ENCODE measurements around the gene NCAPG2. TPM values are rescaled to one million over a fixed set of nuclear protein-coding genes. Genes with fewer than 3 reads are reported as not detected.

Gene NCAPG2, protein sequence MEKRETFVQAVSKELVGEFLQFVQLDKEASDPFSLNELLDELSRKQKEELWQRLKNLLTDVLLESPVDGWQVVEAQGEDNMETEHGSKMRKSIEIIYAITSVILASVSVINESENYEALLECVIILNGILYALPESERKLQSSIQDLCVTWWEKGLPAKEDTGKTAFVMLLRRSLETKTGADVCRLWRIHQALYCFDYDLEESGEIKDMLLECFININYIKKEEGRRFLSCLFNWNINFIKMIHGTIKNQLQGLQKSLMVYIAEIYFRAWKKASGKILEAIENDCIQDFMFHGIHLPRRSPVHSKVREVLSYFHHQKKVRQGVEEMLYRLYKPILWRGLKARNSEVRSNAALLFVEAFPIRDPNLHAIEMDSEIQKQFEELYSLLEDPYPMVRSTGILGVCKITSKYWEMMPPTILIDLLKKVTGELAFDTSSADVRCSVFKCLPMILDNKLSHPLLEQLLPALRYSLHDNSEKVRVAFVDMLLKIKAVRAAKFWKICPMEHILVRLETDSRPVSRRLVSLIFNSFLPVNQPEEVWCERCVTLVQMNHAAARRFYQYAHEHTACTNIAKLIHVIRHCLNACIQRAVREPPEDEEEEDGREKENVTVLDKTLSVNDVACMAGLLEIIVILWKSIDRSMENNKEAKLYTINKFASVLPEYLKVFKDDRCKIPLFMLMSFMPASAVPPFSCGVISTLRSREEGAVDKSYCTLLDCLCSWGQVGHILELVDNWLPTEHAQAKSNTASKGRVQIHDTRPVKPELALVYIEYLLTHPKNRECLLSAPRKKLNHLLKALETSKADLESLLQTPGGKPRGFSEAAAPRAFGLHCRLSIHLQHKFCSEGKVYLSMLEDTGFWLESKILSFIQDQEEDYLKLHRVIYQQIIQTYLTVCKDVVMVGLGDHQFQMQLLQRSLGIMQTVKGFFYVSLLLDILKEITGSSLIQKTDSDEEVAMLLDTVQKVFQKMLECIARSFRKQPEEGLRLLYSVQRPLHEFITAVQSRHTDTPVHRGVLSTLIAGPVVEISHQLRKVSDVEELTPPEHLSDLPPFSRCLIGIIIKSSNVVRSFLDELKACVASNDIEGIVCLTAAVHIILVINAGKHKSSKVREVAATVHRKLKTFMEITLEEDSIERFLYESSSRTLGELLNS
- 100 to 1,000 TPM; 145 to 149 TPM for total RNA-seq

DNA sequence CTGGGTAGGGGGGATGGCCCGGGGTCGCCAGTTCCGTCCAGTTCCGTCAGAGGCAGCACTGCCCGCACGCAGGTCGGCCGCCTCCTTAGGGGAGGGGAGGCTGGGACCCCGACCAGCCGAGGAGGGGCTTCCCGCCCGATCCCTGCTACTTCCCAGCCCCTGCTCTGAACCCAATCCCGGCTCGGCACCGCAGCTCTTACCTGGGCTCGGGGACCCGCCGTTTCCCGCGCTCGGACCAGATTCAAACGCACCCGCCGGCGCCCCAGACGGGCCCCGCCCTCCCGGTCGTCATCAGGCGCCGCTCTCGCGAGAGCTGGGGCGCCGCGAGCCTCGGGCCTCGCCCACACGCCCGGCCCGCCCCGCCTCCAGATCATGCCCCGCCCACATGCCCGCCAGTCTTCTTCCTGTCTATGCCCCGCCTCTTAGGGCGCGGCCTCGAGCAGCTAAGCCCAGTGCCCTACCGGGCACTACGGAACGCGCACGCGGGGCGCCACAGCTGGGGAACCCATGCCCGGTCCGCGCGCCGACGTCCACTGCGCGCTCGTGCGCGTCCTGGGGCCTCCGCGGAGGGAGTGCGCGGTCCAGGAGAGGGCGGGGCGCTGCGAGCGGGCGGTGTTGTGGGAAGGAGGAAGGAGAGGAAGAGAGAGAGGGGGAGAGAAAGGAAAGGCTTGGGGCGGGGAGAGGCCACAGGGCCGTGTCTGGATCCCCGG, at the start of gene NCAPG2:
Gene NCAPG2, minus strand, starts transcription at position 281 of the 710 bp plus-strand sequence. CDS start 2,905 bp downstream, outside the sequence.
- peaks cover 38% of the 10 kb centered on the region for H3K4me1 Mint-ChIP-seq (ENCODE audit: low read depth)
- H3K27ac Mint-ChIP-seq: peak within 1 kb of the TSS; percentile 85
- H3K4me3 Mint-ChIP-seq: peak within 1 kb of the TSS; percentile 82
- peaks cover 25% of the 10 kb centered on the region for H3K36me3 Mint-ChIP-seq (ENCODE audit: low read depth)
- peak; percentile 98 for DNase-seq
- no peaks in the 10 kb centered on the region for H3K27me3 Mint-ChIP-seq (ENCODE audit: low read depth)
- H3K9me3 Mint-ChIP-seq: peaks cover 3% of the 10 kb centered on the region
- intact Hi-C loops (cut with micrococcal nuclease): loop anchor here (1.0 to 2.0 kb wide), 4 partner anchors 48 to 272 kb away; partner anchors contain the start of genes DYNC2I1 and ESYT2
- CTCF ChIA-PET: interaction anchor here (1.1 to 2.2 kb wide), 3 partner anchors 35 to 272 kb away, joined by 3 to 8 read pairs (median 3); no protein-coding TSS in a partner anchor

DNA sequence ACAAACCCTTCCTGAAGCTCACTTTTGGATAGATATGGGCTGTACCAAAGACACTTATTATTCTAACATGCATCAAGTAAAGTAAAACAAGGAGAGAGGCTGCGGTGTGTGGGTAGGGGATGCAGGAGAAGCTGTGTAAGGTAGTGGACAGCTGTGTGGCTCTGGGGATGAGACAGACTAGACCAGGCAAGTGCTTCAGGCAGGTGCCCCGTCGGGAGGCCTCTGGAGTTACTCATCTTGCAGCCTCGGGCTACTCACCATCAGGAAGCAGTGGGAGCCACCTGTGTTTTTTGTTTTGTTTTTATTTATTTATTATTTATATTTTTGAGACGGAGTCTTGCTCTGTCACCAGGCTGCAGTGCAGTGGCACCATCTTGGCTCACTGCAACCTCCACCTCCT, 49.3 kb upstream of the NCAPG2 start:
- Mint-ChIP-seq H3K4me1 (ENCODE audit: low read depth) (peaks cover 7% of the 10 kb centered on the region), H3K27me3 (ENCODE audit: low read depth) (no peaks in the 10 kb centered on the region), H3K27ac (no peak overlapping the region), H3K4me3 (no peak overlapping the region), H3K9me3 (no peaks in the 10 kb centered on the region), H3K36me3 (ENCODE audit: low read depth) (peaks cover 26% of the 10 kb centered on the region)
- intact Hi-C loops (cut with micrococcal nuclease): no loop called here
- no peak for DNase-seq
- CTCF ChIA-PET: no interaction called here

DNA sequence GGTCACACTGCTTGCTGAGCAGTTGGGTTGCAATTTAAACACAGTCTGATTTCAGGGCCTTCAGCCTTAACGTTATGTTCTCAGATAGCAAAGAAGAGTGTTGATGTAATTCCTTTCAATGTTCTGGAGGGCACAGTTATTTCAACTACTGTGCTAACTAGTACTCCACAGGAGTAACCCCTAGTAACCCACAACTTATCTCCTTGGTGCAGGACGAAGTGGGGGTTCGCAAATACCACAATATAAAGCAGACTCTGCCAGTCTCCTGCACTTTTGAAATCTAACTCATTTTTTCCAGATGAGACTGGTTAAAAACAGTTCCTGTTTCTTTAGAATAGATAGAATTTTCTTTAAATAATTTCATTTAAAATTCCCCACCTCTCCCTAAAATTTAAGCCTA, 47.1 kb upstream of the NCAPG2 start:
- H3K27me3 Mint-ChIP-seq (ENCODE audit: low read depth): no peaks in the 10 kb centered on the region
- intact Hi-C loops (cut with micrococcal nuclease): no loop called here
- no peak overlapping the region for H3K27ac Mint-ChIP-seq
- CTCF ChIA-PET: interaction anchor here (1.1 kb wide), 1 partner anchor 225 kb away, joined by 3 read pairs; no protein-coding TSS in a partner anchor
- no peaks in the 10 kb centered on the region for H3K9me3 Mint-ChIP-seq
- peaks cover 22% of the 10 kb centered on the region for H3K36me3 Mint-ChIP-seq (ENCODE audit: low read depth)
- no peak overlapping the region for H3K4me3 Mint-ChIP-seq
- no peak for DNase-seq
- H3K4me1 Mint-ChIP-seq (ENCODE audit: low read depth): peaks cover 7% of the 10 kb centered on the region

DNA sequence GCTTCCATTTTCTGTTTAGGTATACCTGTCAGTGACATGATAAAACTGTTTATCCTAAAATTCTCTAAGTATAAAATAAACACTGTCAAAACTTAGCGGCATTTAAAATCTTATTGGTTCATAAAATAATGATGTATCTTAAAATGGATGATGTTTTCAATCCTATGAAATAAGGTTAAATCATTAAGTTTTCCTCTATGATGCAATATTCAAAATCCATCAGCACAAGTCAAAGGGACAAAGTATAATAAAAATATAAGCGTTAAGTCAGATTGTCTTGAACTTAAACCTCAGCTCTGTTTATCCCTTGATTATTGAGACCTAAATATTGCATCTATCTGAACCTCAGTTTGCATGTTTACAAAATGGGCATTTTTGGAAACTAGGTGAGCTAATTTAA, 46.6 kb upstream of the NCAPG2 start:
- no peak overlapping the region for H3K4me3 Mint-ChIP-seq
- no peak for DNase-seq
- intact Hi-C loops (cut with micrococcal nuclease): no loop called here
- H3K9me3 Mint-ChIP-seq: no peaks in the 10 kb centered on the region
- no peak overlapping the region for H3K27ac Mint-ChIP-seq
- peaks cover 23% of the 10 kb centered on the region for H3K36me3 Mint-ChIP-seq (ENCODE audit: low read depth)
- CTCF ChIA-PET: interaction anchor here (1.1 kb wide), 1 partner anchor 225 kb away, joined by 3 read pairs; no protein-coding TSS in a partner anchor
- peaks cover 7% of the 10 kb centered on the region for H3K4me1 Mint-ChIP-seq (ENCODE audit: low read depth)
- H3K27me3 Mint-ChIP-seq (ENCODE audit: low read depth): no peaks in the 10 kb centered on the region

GRCh38 chr7:158750702-158751101, 46.1 kb upstream of the NCAPG2 start:
- Mint-ChIP-seq H3K4me3 (no peak overlapping the region), H3K27me3 (ENCODE audit: low read depth) (no peaks in the 10 kb centered on the region), H3K9me3 (no peaks in the 10 kb centered on the region), H3K4me1 (ENCODE audit: low read depth) (peaks cover 7% of the 10 kb centered on the region), H3K27ac (no peak overlapping the region), H3K36me3 (ENCODE audit: low read depth) (peaks cover 24% of the 10 kb centered on the region)
- DNase-seq: no peak
- CTCF ChIA-PET: interaction anchor here (1.1 kb wide), 1 partner anchor 226 kb away, joined by 3 read pairs; no protein-coding TSS in a partner anchor
- intact Hi-C loops (cut with micrococcal nuclease): no loop called here

- CTCF ChIA-PET: no interaction called here
Observed at GRCh38 chr7:158749396-158749795, 44.8 kb upstream of the NCAPG2 start.

DNA sequence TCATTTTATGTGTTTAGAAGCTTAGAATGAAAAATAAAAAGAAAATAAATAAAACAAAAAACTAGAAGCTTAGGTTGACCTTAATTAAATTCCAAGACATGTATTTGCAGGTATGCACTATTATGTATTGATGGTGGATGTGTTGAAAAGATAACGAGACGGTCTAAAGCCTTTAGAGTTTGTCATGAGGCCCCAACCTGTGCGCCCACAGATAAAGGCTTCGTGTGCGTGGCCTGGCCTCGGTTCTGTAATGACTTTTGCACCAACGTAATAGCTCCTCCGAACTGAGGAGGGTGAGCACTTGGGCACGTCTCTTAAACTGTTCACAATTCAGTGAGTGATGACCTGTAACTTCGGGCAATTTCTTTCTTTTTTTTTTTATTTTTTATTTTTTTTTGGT, 43.7 kb upstream of the NCAPG2 start:
- Mint-ChIP-seq H3K27me3 (ENCODE audit: low read depth) (no peaks in the 10 kb centered on the region), H3K36me3 (ENCODE audit: low read depth) (peaks cover 20% of the 10 kb centered on the region), H3K4me3 (no peak overlapping the region), H3K4me1 (ENCODE audit: low read depth) (peaks cover 2% of the 10 kb centered on the region), H3K27ac (no peak overlapping the region), H3K9me3 (no peaks in the 10 kb centered on the region)
- CTCF ChIA-PET: no interaction called here
- intact Hi-C loops (cut with micrococcal nuclease): no loop called here
- DNase-seq: no peak

More at GRCh38 chr7:158749396-158749795, 44.8 kb upstream of the NCAPG2 start:
- Mint-ChIP-seq H3K4me3 (no peak overlapping the region), H3K9me3 (no peaks in the 10 kb centered on the region), H3K4me1 (ENCODE audit: low read depth) (peaks cover 2% of the 10 kb centered on the region), H3K27me3 (ENCODE audit: low read depth) (no peaks in the 10 kb centered on the region), H3K36me3 (ENCODE audit: low read depth) (peaks cover 17% of the 10 kb centered on the region), H3K27ac (no peak overlapping the region)
- intact Hi-C loops (cut with micrococcal nuclease): no loop called here
- DNase-seq: no peak

GRCh38 chr7:158747408-158747807, 42.8 kb upstream of the NCAPG2 start:
- H3K9me3 Mint-ChIP-seq: no peaks in the 10 kb centered on the region
- intact Hi-C loops (cut with micrococcal nuclease): no loop called here
- H3K4me1 Mint-ChIP-seq (ENCODE audit: low read depth): peaks cover 2% of the 10 kb centered on the region
- no peak overlapping the region for H3K4me3 Mint-ChIP-seq
- H3K27me3 Mint-ChIP-seq (ENCODE audit: low read depth): no peaks in the 10 kb centered on the region
- no peak for DNase-seq
- CTCF ChIA-PET: no interaction called here
- H3K36me3 Mint-ChIP-seq (ENCODE audit: low read depth): peaks cover 22% of the 10 kb centered on the region
- H3K27ac Mint-ChIP-seq: peak overlapping the region; percentile 51

DNA sequence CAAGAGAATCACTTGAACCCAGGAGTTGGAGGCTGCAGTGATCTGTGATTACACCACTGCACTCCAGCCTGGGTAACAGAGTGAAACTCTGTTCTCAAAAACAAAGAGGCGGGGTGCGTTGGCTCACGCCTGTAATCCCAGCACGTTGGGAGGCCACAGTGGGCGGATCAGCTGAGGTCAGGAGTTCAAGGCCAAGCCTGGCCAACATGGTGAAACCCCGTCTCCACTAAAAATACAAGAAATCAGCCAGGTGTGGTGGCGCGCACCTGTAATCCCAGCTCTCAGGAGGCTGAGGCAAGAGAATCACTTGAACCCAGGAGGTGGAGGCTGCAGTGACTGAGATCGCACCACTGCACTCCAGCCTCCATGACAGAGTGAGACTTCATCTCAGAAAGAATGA, 42.4 kb upstream of the NCAPG2 start:
- CTCF ChIA-PET: no interaction called here
- intact Hi-C loops (cut with micrococcal nuclease): no loop called here
- H3K27ac Mint-ChIP-seq: no peak overlapping the region

DNA sequence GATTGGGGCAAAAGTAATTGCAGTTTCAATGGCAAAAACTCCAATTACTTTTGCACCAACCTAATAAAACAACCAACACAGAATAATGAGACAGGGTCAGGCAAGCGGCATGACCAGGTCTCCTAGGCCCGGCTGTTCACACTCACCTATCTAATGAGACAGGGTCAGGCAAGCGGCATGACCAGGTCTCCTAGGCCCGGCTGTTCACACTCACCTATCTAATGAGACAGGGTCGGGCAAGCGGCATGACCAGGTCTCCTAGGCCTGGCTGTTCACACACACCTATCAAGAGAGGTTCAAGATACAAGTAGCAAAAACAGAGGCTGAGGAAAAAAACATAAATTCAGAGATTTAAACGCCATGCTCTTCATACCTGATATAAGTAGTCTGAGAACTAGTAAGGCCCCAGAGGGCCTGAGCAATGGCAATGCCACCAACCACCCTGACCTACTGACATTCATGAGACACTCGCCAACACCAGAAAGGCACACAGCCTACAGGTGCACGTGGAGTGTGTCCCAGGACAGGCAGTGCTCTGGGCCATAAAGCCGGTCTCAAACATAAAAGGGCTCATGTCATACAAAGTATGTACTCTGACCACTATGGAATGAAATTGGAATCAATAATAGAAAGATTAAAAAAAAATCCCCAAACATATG, 40.6 kb upstream of the NCAPG2 start:
- Mint-ChIP-seq H3K9me3 (no peaks in the 10 kb centered on the region), H3K27me3 (ENCODE audit: low read depth) (no peaks in the 10 kb centered on the region), H3K27ac (no peak overlapping the region), H3K4me1 (ENCODE audit: low read depth) (peaks cover 7% of the 10 kb centered on the region), H3K4me3 (no peak overlapping the region), H3K36me3 (ENCODE audit: low read depth) (peaks cover 36% of the 10 kb centered on the region)
- intact Hi-C loops (cut with micrococcal nuclease): no loop called here
- CTCF ChIA-PET: interaction anchor here (0.8 kb wide), 1 partner anchor 74 kb away, joined by 3 read pairs; no protein-coding TSS in a partner anchor
- DNase-seq: no peak

More for the DNA sequence above, 42.4 kb upstream of the NCAPG2 start:
- H3K4me3 Mint-ChIP-seq: no peak overlapping the region
- no peak for DNase-seq
- no peaks in the 10 kb centered on the region for H3K9me3 Mint-ChIP-seq
- peaks cover 25% of the 10 kb centered on the region for H3K36me3 Mint-ChIP-seq (ENCODE audit: low read depth)
- H3K27me3 Mint-ChIP-seq (ENCODE audit: low read depth): no peaks in the 10 kb centered on the region
- peaks cover 2% of the 10 kb centered on the region for H3K4me1 Mint-ChIP-seq (ENCODE audit: low read depth)

DNA sequence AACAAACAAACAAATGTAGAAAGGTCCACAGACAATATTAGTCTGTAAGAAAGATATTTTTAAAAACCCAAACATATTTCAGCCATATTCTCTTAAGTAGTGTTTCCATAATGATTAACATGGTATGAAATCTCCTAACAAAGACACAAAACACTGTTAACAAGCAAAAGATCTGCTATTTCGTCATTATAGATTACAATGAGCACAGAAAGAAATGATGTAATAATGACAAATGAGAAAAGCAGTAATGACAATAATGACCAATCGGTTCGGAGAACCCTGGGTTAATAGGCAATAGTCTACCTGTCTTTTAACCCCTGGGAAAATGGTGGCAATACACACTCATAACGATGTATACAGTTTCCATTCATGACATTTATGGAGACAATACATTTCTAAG, 39.5 kb upstream of the NCAPG2 start:
- Mint-ChIP-seq H3K27me3 (ENCODE audit: low read depth) (no peaks in the 10 kb centered on the region), H3K4me1 (ENCODE audit: low read depth) (peaks cover 7% of the 10 kb centered on the region), H3K9me3 (no peaks in the 10 kb centered on the region), H3K4me3 (no peak overlapping the region), H3K27ac (no peak overlapping the region), H3K36me3 (ENCODE audit: low read depth) (peaks cover 35% of the 10 kb centered on the region)
- DNase-seq: no peak
- intact Hi-C loops (cut with micrococcal nuclease): no loop called here
- CTCF ChIA-PET: no interaction called here

All from activated naive CD4-positive, alpha-beta T cell treated with anti-CD3 and anti-CD28 coated beads for 36 hours (primary cell).